Measurements from ENCODE around the gene ATG16L1.

The ATG16L1 gene

GRCh38 chr2:233311241-233311926 lies 59.9 kb downstream of the ATG16L1 start:
- no peak for TF ChIP-seq CTCF (IDR thresholded peaks at IDR 0.05)
- H3K4me3 ChIP-seq: no peak overlapping the region
- H3K27me3 ChIP-seq: peaks cover 0 to 6% of the 10 kb centered on the region in 2 donors
- no peaks in the 10 kb centered on the region for H3K36me3 ChIP-seq
- no peak overlapping the region for H3K27ac ChIP-seq
- H3K4me1 ChIP-seq: no peaks in the 10 kb centered on the region
- H3K9me3 ChIP-seq: no peaks in the 10 kb centered on the region
- intact Hi-C loops (cut with DNase I; ENCODE audit: low total_unique reads): no loop called here
- no peak for DNase-seq

- intact Hi-C loops (cut with DNase I; ENCODE audit: low total_unique reads): no loop called here
- no peak for TF ChIP-seq CTCF (IDR thresholded peaks at IDR 0.05)
- Histone ChIP-seq H3K27ac (no peak overlapping the region), H3K9me3 (no peaks in the 10 kb centered on the region), H3K36me3 (no peaks in the 10 kb centered on the region), H3K27me3 (peaks cover 0 to 6% of the 10 kb centered on the region in 2 donors), H3K4me1 (no peaks in the 10 kb centered on the region), H3K4me3 (no peak overlapping the region)
- DNase-seq: no peak
Observed at GRCh38 chr2:233312874-233313273, 61.4 kb downstream of the ATG16L1 start.

- no peak for TF ChIP-seq CTCF (IDR thresholded peaks at IDR 0.05)
- Histone ChIP-seq H3K4me1 (no peaks in the 10 kb centered on the region), H3K36me3 (no peaks in the 10 kb centered on the region), H3K4me3 (no peak overlapping the region), H3K27ac (no peak overlapping the region), H3K27me3 (peaks cover 0 to 8% of the 10 kb centered on the region in 2 donors), H3K9me3 (no peaks in the 10 kb centered on the region)
- no peak for DNase-seq
- intact Hi-C loops (cut with DNase I; ENCODE audit: low total_unique reads): no loop called here
Observed at GRCh38 chr2:233314180-233314925, 62.9 kb downstream of the ATG16L1 start.

- Histone ChIP-seq H3K27me3 (peaks cover 0 to 20% of the 10 kb centered on the region in 2 donors), H3K9me3 (no peaks in the 10 kb centered on the region), H3K36me3 (no peaks in the 10 kb centered on the region), H3K4me1 (no peaks in the 10 kb centered on the region), H3K4me3 (no peak overlapping the region), H3K27ac (no peak overlapping the region)
- intact Hi-C loops (cut with DNase I; ENCODE audit: low total_unique reads): no loop called here
- TF ChIP-seq CTCF (IDR thresholded peaks at IDR 0.05): no peak
- DNase-seq: no peak
Observed at GRCh38 chr2:233317196-233317943, 65.9 kb downstream of the ATG16L1 start.

GRCh38 chr2:233319256-233319655 lies 67.8 kb downstream of the ATG16L1 start:
- H3K4me1 ChIP-seq: no peaks in the 10 kb centered on the region
- H3K9me3 ChIP-seq: no peaks in the 10 kb centered on the region
- DNase-seq: no peak
- intact Hi-C loops (cut with DNase I; ENCODE audit: low total_unique reads): no loop called here
- no peak for TF ChIP-seq CTCF (IDR thresholded peaks at IDR 0.05)
- no peak overlapping the region for H3K27ac ChIP-seq
- no peak overlapping the region for H3K4me3 ChIP-seq
- H3K36me3 ChIP-seq: no peaks in the 10 kb centered on the region
- H3K27me3 ChIP-seq: peaks cover 0 to 17% of the 10 kb centered on the region in 2 donors

Data from tibial artery (tissue), 4 donors.